ENCODE data around the gene GSTM4. TPM values are rescaled to one million over a fixed set of nuclear protein-coding genes. Genes with fewer than 3 reads are reported as not detected.
"Not testable (repeated sequence)": the region's sequence is repeated elsewhere in the genome, so short reads cannot be mapped to it uniquely, and the experiment has no call there.

The GSTM4 gene
- total and polyA plus RNA-seq, 5 donors from 2014 or later, result 2.2 to 31.4 (median 14.4) TPM

- no peaks in the 10 kb centered on the region for H3K27me3 Mint-ChIP-seq
- no peak overlapping the region for H3K4me3 Mint-ChIP-seq
- no peak for ATAC-seq (ENCODE audit: low read depth in 2 of 2)
- H3K27ac ChIP-seq (ENCODE audit: insufficient read depth, low read length, poor library complexity, severe bottlenecking), result no peak overlapping the region
- H3K9me3 Mint-ChIP-seq, result peaks cover 2 to 31% (median 7%) of the 10 kb centered on the region in 7 donors
- H3K4me1 Mint-ChIP-seq, result no peaks in the 10 kb centered on the region
- H3K9me3 ChIP-seq (ENCODE audit: control insufficient read depth in 2 of 2, low read length in 2 of 2), result no peaks in the 10 kb centered on the region
- no peak for DNase-seq
- no peak overlapping the region for H3K4me3 ChIP-seq (ENCODE audit: low read depth, low read length)
- H3K27me3 ChIP-seq (ENCODE audit: control insufficient read depth, insufficient read depth, low read length), result no peaks in the 10 kb centered on the region
- no peaks in the 10 kb centered on the region for H3K36me3 ChIP-seq (ENCODE audit: control insufficient read depth, insufficient read depth, low read length)
- peaks cover 13% of the 10 kb centered on the region for H3K36me3 Mint-ChIP-seq
- H3K4me1 ChIP-seq (ENCODE audit: control insufficient read depth, insufficient read depth, low read length, poor library complexity, severe bottlenecking), result no peaks in the 10 kb centered on the region
- H3K27ac Mint-ChIP-seq, result no peak overlapping the region
Measured at GRCh38 chr1:109705411-109705810, 49.5 kb downstream of the GSTM4 start.

GRCh38 chr1:109708949-109709348 lies 53.0 kb downstream of the GSTM4 start:
- not testable (repeated sequence) for H3K27me3 Mint-ChIP-seq; DNase-seq; H3K36me3 ChIP-seq (ENCODE audit: control insufficient read depth, insufficient read depth, low read length); H3K9me3 ChIP-seq (ENCODE audit: control insufficient read depth in 2 of 2, low read length in 2 of 2); H3K4me1 Mint-ChIP-seq; H3K27me3 ChIP-seq (ENCODE audit: control insufficient read depth, insufficient read depth, low read length); H3K4me3 ChIP-seq (ENCODE audit: low read depth, low read length); ATAC-seq (ENCODE audit: low read depth in 2 of 2); H3K27ac ChIP-seq (ENCODE audit: insufficient read depth, low read length, poor library complexity, severe bottlenecking); H3K4me1 ChIP-seq (ENCODE audit: control insufficient read depth, insufficient read depth, low read length, poor library complexity, severe bottlenecking); H3K4me3 Mint-ChIP-seq
- Mint-ChIP-seq H3K27ac (peak overlapping the region in 1 of 3 donors; percentile 32), H3K9me3 (peaks cover 2 to 23% (median 7%) of the 10 kb centered on the region in 7 donors), H3K36me3 (peaks cover 12% of the 10 kb centered on the region)

- H3K4me1 Mint-ChIP-seq; H3K27me3 ChIP-seq (ENCODE audit: control insufficient read depth, insufficient read depth, low read length); H3K36me3 Mint-ChIP-seq; H3K4me3 Mint-ChIP-seq; ATAC-seq (ENCODE audit: low read depth in 2 of 2); H3K9me3 ChIP-seq (ENCODE audit: control insufficient read depth in 2 of 2, low read length in 2 of 2); H3K27ac ChIP-seq (ENCODE audit: insufficient read depth, low read length, poor library complexity, severe bottlenecking); DNase-seq; H3K27ac Mint-ChIP-seq; H3K4me1 ChIP-seq (ENCODE audit: control insufficient read depth, insufficient read depth, low read length, poor library complexity, severe bottlenecking); H3K36me3 ChIP-seq (ENCODE audit: control insufficient read depth, insufficient read depth, low read length); H3K4me3 ChIP-seq (ENCODE audit: low read depth, low read length): not testable (repeated sequence)
- Mint-ChIP-seq H3K9me3 (peaks cover 2 to 17% (median 7%) of the 10 kb centered on the region in 7 donors), H3K27me3 (peaks cover 15% of the 10 kb centered on the region)
Measured at GRCh38 chr1:109709822-109710221, 53.9 kb downstream of the GSTM4 start.

Other genes starting within 250 kb of the GSTM4 start
- gene PSMA5, start 229.7 kb upstream of the GSTM4 start, total RNA-seq, result 61.5 TPM
- 100 to 1,000 TPM; 121 to 207 (median 153) TPM for gene PSMA5, start 229.7 kb upstream of the GSTM4 start, polyA plus RNA-seq
- not detected for gene SYPL2, start 189.6 kb upstream of the GSTM4 start, total RNA-seq
- gene SYPL2, start 189.6 kb upstream of the GSTM4 start, polyA plus RNA-seq, result not detected
- gene ATXN7L2, start 172.2 kb upstream of the GSTM4 start, total RNA-seq, result 13.2 TPM
- 1 to 10 TPM; 4.7 to 8.0 (median 5.6) TPM for gene ATXN7L2, start 172.2 kb upstream of the GSTM4 start, polyA plus RNA-seq
- 30.7 TPM for gene CYB561D1, start 162.0 kb upstream of the GSTM4 start, total RNA-seq
- gene CYB561D1, start 162.0 kb upstream of the GSTM4 start, polyA plus RNA-seq, result 10 to 100 TPM; 11.5 to 22.7 (median 18.7) TPM
- 6.6 TPM for gene AMIGO1, start 146.4 kb upstream of the GSTM4 start, total RNA-seq
- gene AMIGO1, start 146.4 kb upstream of the GSTM4 start, polyA plus RNA-seq, result 10 to 100 TPM in 3 of 4 donors, 1 to 10 TPM in 1; 5.2 to 17.1 (median 11.8) TPM
- 0.20 TPM for gene GPR61, start 116.2 kb upstream of the GSTM4 start, total RNA-seq
- under 1 TPM in 2 of 4 donors, not detected in 2; 0.43 TPM for gene GPR61, start 116.2 kb upstream of the GSTM4 start, polyA plus RNA-seq
- gene GNAI3, start 107.5 kb upstream of the GSTM4 start, total RNA-seq, result 7.4 TPM
- 10 to 100 TPM in 2 of 4 donors, 1 to 10 TPM in 2; 9.4 to 10.3 (median 9.9) TPM for gene GNAI3, start 107.5 kb upstream of the GSTM4 start, polyA plus RNA-seq
- gene GNAT2, start 36.5 kb upstream of the GSTM4 start, total RNA-seq, result not detected
- gene GNAT2, start 36.5 kb upstream of the GSTM4 start, polyA plus RNA-seq, result under 1 TPM in 1 of 4 donors, not detected in 3; 0.40 TPM
- gene AMPD2, start 36.3 kb upstream of the GSTM4 start, total RNA-seq, result 203 TPM
- gene AMPD2, start 36.3 kb upstream of the GSTM4 start, polyA plus RNA-seq, result 10 to 100 TPM; 23.3 to 30.9 (median 26.7) TPM
- gene GSTM2, start 12.0 kb downstream of the GSTM4 start, total RNA-seq, result 36.2 TPM
- gene GSTM2, start 12.0 kb downstream of the GSTM4 start, polyA plus RNA-seq, result 10 to 100 TPM in 2 of 4 donors, 1 to 10 TPM in 2; 8.0 to 11.9 (median 10.4) TPM
- gene GSTM1, start 31.7 kb downstream of the GSTM4 start, total RNA-seq, result 18.7 TPM
- gene GSTM1, start 31.7 kb downstream of the GSTM4 start, polyA plus RNA-seq, result 100 to 1,000 TPM in 1 of 4 donors, 10 to 100 TPM in 2, not detected in 1; 38.8 to 123 (median 53.4) TPM
- not detected for gene GSTM5, start 56.2 kb downstream of the GSTM4 start, total RNA-seq
- not detected for gene GSTM5, start 56.2 kb downstream of the GSTM4 start, polyA plus RNA-seq
- 5.3 TPM for gene GSTM3, start 84.9 kb downstream of the GSTM4 start, total RNA-seq
- 10 to 100 TPM in 3 of 4 donors, 1 to 10 TPM in 1; 3.9 to 50.1 (median 48.7) TPM for gene GSTM3, start 84.9 kb downstream of the GSTM4 start, polyA plus RNA-seq
- not detected for gene EPS8L3, start 107.8 kb downstream of the GSTM4 start, total RNA-seq
- gene EPS8L3, start 107.8 kb downstream of the GSTM4 start, polyA plus RNA-seq, result not detected

Measured in CD4-positive, CD25-positive, alpha-beta regulatory T cell (primary cell).